NCI-H460 (cell line): ENCODE measurements around the gene CBX6. TPM values are rescaled to one million over a fixed set of nuclear protein-coding genes. Genes with fewer than 3 reads are reported as not detected.
A peak's percentile ranks its signal among the peaks of the same experiment; 100 is the strongest.

Experiments used
- DNase-seq: peaks from one replicate; pipeline ENCODE4 v3.0.0-alpha.2; 2016; ENCODE audit warnings: low read depth; ENCODE audit errors: extremely low read depth
- total RNA-seq: library from RNA; depleted of rRNA; stranded (reverse); fragments of >200 nt; shearing (Covaris generic); gene quantifications from 2 replicates; pipeline ENCODE4 v1.2.3, GENCODE V29; 2014

Gene CBX6
- total RNA-seq, 1 experiment from 2014 or later, result 29.3 TPM

- no peak for DNase-seq
These were observed 1.7 kb upstream of the CBX6 start for GRCh38 chr22:38873469-38874411.

- DNase-seq, result no peak
These were observed 824 bp upstream of the CBX6 start for GRCh38 chr22:38872831-38873248.

- no peak for DNase-seq
These were observed 450 bp downstream of the CBX6 start for GRCh38 chr22:38871360-38872171.

- no peak for DNase-seq
These were observed 1.1 kb downstream of the CBX6 start for GRCh38 chr22:38870791-38871359.

- peak; percentile 51 for DNase-seq
These were observed 1.7 kb downstream of the CBX6 start for GRCh38 chr22:38870312-38870741.

GRCh38 chr22:38869663-38870062 is 2.4 kb downstream of the CBX6 start:
- DNase-seq, result no peak

- peak; percentile 31 for DNase-seq
These were observed 3.1 kb downstream of the CBX6 start for GRCh38 chr22:38868886-38869381.

GRCh38 chr22:38868286-38868721 is 3.7 kb downstream of the CBX6 start:
- no peak for DNase-seq

GRCh38 chr22:38867471-38868285 is 4.3 kb downstream of the CBX6 start:
- DNase-seq, result no peak

GRCh38 chr22:38867124-38867455 is 4.9 kb downstream of the CBX6 start:
- DNase-seq, result no peak

- DNase-seq, result no peak
These were observed 5.5 kb downstream of the CBX6 start for GRCh38 chr22:38866399-38867123.

GRCh38 chr22:38866024-38866398 is 6.0 kb downstream of the CBX6 start:
- DNase-seq, result no peak

GRCh38 chr22:38865201-38866023 is 6.6 kb downstream of the CBX6 start:
- DNase-seq, result no peak

GRCh38 chr22:38864361-38865191 is 7.4 kb downstream of the CBX6 start:
- DNase-seq, result no peak

- DNase-seq, result no peak
These were observed 8.4 kb downstream of the CBX6 start for GRCh38 chr22:38863531-38864131.

- DNase-seq, result no peak
These were observed 9.4 kb downstream of the CBX6 start for GRCh38 chr22:38862375-38863329.
